NCI-H446 treated with DMSO at 0.1 percent for 48 hours (cell line): ENCODE measurements around the gene FREM2.

ENCODE experiments used
- DNase-seq: peaks from one replicate; lab custom pipeline; 2025; lab: John Stamatoyannopoulos, UW

Gene FREM2

GRCh38 chr13:38898481-38898880, 211.6 kb downstream of the FREM2 start:
- no peak for DNase-seq

GRCh38 chr13:38899571-38899970, 212.7 kb downstream of the FREM2 start:
- no peak for DNase-seq

GRCh38 chr13:38900188-38900587, 213.3 kb downstream of the FREM2 start:
- DNase-seq = no peak

DNA sequence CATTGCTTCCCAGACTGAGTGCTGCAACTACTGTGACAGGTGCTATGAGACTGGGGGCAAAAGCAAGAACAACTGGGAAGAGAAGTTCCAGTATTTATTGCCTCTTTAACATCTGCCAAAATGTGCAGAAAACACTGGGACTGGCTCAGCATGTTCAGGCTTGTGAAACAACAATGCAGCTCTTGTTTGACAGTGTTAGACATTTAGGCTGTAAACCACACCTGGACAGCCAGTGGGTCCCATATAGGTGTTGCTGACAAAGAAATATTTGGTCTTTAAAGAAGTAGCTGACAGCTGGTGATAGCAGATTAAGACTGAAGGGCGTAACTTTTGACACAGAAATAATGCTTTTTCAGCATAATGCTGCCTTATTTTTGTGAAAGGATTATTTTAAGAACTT, 215.7 kb downstream of the FREM2 start:
- no peak for DNase-seq

GRCh38 chr13:38905081-38905480, 218.2 kb downstream of the FREM2 start:
- DNase-seq = no peak

GRCh38 chr13:38905861-38906260, 219.0 kb downstream of the FREM2 start:
- DNase-seq = no peak

- no peak for DNase-seq
Observed at GRCh38 chr13:38908574-38908973, 221.7 kb downstream of the FREM2 start.

DNA sequence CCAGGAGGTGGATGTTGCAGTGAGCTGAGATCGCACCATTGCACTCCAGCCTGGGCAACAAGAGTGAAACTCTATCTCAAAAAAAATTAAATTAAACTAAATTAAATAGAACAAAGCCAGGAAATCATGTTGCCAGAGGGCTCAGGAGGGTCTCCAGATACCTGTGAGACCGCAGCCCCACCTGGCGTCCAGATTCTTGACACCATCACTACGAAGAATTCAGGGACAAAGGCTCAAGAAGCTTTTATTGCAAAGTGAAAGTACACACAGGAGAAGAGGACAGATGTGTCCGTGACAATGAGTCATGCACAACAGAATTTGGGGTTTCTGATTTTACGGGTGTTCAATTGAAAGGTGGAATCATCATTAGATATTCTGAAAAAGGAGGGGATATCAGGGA, 227.2 kb downstream of the FREM2 start:
- no peak for DNase-seq

GRCh38 chr13:38921081-38921480, 234.2 kb downstream of the FREM2 start:
- DNase-seq = no peak

- no peak for DNase-seq
Observed at GRCh38 chr13:38922170-38922569, 235.3 kb downstream of the FREM2 start.

GRCh38 chr13:38933786-38934185, 246.9 kb downstream of the FREM2 start:
- no peak for DNase-seq
